Cerebellar nuclear complex (tissue), 1 donor: Measurements from ENCODE around the gene TRIM72.
"Not testable (repeated sequence)": the region's sequence is repeated elsewhere in the genome, so short reads cannot be mapped to it uniquely, and the experiment has no call there.

Source experiments
- DNase-seq, 2 experiments: peaks; one replicate each; lab custom pipeline; 2025; lab: John Stamatoyannopoulos, UW

The TRIM72 gene

DNA sequence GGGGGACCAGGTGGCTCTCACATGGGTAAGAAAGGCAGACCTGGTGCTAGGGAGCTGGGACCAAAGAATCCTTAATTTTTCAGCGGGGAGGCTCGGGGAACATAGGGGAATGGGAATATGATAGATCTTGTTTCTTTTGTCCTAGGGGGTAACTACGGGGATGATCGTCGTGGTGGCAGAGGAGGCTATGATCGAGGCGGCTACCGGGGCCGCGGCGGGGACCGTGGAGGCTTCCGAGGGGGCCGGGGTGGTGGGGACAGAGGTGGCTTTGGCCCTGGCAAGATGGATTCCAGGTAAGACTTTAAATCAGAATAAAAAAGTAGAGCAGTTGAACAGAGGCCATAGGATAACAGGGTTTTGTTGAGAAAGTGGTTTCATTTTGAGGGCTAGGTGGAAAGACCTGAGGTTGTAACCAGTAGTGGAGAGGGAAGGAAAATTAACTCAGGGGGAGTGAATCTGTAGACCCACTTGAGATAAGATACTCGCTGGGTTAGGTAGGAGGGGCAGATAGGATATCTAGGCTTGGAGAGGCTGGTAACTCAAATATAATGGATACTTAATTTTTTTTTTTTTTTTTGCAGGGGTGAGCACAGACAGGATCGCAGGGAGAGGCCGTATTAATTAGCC is 23.0 kb upstream of the TRIM72 start:
- DNase-seq: no peak

DNA sequence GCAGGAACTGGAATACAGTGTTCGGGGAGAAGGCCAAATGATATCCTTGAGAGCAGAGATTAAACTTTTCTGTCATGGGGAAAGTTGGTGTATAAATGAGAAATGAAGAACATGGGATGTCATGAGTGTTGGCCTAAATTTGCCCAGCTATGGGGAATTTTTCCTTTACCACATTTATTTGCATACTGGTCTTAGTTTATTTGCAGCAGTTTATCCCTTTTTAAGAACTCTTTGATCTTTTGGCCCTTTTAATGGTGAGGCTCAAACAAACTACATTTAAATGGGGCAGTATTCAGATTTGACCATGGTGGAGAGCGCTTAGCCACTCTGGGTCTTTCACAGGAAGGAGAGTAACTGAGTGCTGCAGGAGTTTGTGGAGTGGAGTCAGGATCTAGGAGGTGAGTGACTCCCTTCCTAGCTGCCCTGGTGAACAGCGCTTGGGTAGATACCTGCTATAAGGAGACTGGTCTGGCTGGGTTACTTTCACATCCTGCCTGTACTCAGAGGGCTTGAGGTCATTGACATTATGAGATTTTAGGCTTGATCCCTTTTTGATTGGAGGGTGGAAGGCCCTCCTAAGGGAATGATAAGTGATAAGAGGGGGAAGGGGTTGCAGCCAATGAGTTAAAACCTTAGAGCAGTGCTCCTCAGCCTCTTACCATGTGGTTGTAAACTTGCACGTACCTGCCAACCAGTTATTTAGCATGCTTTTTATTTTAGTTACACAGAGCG is 22.1 kb upstream of the TRIM72 start:
- no peak for DNase-seq

GRCh38 chr16:31192856-31193642 is 20.9 kb upstream of the TRIM72 start:
- no peak for DNase-seq

GRCh38 chr16:31193874-31194273 is 20.0 kb upstream of the TRIM72 start:
- DNase-seq: no peak

- DNase-seq: no peak
These were observed 19.0 kb upstream of the TRIM72 start for GRCh38 chr16:31194898-31195297.

- DNase-seq: not testable (repeated sequence)
These were observed 18.1 kb upstream of the TRIM72 start for GRCh38 chr16:31195861-31196260.

GRCh38 chr16:31196324-31197088 is 17.4 kb upstream of the TRIM72 start:
- DNase-seq: no peak

DNA sequence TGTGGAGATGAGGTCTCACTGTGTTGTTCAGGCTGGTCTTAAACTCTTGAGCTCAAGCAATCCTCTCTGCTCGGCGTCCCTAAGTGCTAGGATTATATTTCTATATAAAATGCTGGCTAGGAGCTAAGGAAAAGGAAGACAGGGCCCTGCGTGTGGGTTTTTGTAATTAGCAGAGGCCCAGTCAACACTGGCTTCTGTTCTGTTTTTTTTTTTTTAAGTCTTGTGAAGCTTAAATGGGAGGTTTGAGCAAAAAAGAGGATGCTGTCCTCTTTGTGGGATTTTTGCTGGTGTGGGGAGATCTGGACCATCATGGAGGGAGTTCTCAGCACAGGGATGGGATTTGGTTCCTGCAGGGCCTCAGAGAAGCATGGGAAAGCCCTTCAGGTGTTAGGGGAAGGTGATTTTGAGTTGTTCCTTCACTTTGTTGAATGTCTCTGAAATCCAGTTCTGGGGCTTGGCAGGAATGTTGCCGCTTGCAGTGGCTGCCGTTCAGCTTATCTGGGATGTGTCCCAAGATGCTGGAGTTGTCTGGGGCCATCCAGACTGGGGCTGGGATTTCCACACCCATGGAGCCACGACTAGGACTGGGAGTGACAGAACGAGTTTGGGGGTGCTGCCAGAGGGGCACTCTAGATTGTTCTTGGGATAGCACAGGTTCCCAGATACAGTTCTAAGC is 15.6 kb upstream of the TRIM72 start:
- no peak for DNase-seq

DNA sequence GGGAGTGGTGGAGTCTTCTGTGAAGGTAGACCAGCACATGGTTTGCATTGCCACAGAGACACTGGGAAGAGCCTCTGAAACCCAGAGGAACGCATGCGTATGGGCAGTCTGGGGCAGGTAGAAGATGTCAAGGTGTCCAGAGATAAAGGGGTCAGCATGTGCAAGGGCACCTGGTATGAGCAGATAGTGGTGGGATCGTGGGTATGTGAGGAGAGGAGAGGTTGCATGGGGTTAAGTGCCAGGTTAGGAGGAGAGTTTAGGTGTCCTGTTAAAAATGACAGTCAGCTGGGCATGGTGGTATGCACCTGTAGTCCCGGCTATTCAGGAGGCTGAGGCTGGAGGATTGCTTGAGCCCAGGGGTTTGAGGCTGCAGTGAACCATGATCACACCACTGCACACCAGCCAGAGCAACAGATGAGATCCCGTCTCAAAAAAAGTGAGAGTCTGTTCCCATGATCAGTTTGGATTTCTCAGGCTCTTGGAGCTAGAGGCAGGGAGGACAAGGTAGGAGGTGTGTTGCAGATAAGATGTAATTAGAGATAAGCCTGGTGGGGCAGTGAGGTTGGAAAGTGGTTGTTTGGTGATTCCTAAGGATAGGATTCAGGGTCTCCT is 14.4 kb upstream of the TRIM72 start:
- DNase-seq: no peak

- DNase-seq: not testable (repeated sequence)
These were observed 13.8 kb upstream of the TRIM72 start for GRCh38 chr16:31200111-31200510.

DNA sequence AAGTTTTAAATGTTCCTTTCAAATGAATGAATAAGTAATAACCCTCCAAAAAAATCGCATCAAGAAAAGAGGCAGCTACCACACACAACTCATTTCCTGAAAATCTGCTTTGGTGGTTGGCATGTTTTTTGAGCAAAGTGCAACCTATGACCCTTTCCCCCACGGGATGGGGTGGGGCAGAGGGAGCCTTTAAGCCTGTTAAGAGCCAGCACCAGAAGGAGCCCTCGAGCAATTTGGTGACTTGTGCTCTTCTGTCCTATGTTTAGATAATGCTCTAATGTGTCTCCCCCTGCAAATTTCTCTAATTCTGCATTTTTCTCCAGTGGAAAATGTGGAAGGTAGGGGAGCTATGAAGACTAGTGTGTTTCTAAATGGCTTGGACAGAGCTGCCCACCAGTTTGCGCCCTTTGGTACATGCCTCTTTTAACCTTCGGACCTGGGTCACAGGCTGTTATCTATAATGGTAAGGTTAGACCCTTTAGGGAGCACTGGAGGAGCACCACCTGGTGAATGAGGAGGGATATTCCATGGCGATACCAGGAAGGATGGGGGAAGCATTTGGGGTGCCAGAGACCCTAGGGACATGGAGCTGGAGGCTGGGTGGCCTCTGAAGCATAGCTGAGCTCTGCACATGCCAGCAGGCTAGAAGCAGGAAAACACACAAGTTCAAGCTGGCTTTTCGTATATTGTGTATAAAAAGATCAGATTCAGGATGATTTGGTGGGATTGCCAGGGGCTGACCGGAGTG is 12.9 kb upstream of the TRIM72 start:
- DNase-seq: no peak

DNA sequence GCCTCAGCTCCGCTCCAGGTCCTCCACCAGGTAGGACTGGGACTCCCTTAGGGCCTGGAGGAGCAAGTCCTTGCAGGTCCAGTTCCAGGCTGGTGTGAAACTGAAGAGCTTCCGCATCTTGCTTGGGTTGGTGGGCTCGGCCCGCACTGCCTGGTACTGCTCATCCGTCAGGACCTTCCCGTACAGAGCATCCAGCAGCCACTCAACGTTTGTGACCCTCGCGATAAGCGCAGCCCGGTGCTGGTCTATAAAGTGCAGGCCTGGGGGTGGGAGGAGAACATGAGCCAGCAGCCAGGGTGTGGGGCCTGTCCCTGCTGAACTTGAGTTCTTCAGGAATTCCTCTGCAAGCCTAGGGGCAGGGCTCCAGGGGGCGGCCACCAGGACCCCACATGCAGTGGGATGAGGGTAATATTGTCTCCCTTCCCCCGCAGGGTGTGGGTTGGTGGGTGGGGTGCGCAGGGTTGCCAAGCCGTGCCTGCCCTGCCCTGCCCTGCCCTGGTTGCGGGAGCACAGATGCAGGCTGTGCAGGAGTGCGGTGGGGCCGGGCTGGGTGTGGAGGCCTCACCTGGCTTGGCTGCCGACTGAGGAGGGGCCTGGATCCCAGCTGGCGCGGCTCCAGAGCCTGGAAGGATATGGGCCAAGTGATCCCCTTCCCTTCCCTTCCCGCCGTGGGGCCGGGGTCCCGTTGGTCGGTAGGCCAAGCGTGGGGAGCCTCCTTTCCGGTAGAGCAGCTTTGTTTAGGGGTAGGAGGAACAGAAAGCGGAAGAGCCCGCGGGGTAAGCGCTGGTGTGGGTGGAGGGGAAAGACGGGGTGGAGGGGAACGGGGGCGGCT is 12.1 kb upstream of the TRIM72 start:
- DNase-seq: no peak

DNA sequence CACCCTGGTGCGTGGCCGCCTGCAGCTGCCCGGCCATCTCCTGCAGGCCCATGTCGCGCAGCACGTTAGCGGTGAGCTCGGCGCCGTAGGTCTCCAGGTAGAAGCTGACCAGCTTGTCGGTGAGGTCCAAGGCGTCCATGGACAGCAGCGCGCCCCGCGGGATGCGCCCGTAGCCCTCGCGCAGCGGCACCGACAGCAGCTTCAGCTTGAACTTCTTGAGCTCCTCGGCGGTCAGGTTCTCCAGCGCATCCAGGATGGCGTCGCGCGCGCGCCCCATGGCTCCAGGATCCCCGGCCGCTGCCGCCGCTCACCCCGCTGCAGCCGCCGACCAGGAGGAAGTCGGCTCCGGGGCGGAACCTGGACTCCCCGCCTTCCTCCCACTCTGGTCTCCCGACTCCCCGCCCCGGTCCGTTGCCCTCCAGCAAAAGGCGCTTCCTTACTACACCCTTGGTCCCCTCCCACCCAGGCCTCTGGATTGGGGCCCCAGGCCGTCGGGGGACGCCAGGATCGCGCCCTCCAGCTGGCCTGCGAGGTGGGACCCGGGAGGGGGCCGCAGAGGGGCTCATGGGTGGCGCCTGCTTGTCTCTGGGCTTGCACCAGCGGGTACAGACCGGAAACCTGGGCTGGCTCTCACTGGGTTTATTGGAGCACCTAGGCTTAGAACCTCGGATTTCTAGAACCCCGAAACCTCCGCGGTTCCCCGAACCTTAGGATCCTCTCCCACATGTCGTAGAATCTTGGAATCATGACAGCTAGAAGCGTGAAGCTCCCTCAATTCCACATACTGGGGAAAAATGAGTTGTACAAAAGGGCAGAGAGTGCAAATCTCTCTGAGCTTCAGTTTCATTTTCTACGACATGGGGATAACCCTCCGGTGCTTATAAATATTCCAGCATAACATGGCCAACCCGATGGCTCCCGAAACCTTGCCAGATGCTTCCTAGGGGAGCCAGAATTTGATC is 11.2 kb upstream of the TRIM72 start, which contains the start of gene PYCARD:
PYCARD (minus strand) TSS at position 347 of the 962 bp plus-strand sequence; CDS start at position 277, 70 bp downstream.
- no peak for DNase-seq

- DNase-seq: no peak
These were observed 8.8 kb upstream of the TRIM72 start for GRCh38 chr16:31204871-31205666.

DNA sequence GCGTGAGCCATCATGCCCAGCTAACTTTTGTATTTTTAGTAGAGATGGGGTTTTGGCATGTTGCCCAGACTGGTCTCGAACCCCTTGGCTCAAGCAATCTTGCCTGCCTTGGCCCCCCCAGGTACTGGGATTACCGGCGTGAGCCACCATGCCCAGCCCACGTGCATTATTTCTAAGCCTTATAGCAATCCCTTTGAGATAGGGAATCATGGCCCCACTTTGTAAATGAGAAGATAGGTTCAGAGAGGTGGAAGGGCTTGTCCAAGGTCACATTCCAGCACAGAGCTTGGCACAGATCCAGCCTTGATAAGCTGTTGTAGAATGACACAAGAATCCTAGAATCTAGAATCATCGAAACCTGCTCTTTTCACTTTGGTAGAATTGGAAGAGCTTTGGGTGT is 7.1 kb upstream of the TRIM72 start:
- no peak for DNase-seq

- DNase-seq: no peak
These were observed 577 bp upstream of the TRIM72 start for GRCh38 chr16:31213342-31213741.

- DNase-seq: no peak
These were observed 878 bp downstream of the TRIM72 start for GRCh38 chr16:31214708-31215286.
